Cardiac muscle cell (in vitro differentiated cells and primary cell): ENCODE measurements around the gene ST6GALNAC5. TPM values are rescaled to one million over a fixed set of nuclear protein-coding genes. Genes with fewer than 3 reads are reported as not detected.
A peak's percentile ranks its signal among the peaks of the same experiment; 100 is the strongest.

Experiments
- DNase-seq, 2 donors: peaks; one replicate each; pipeline versions ENCODE4 v3.0.0 to v3.0.0-alpha.2; 2010 to 2017; ENCODE audit warnings: low read depth in 1 of 2, low spot score in 1 of 2
- H3K27ac ChIP-seq: fragments of 200-600 bp; sonication (generic); 2 replicates; pipeline ENCODE4 v1.5.1; 2016
- H3K27me3 ChIP-seq: fragments of 200-600 bp; sonication (generic); 2 replicates; pipeline ENCODE4 v1.6.0; 2016; ENCODE audit warnings: control low read depth
- H3K36me3 ChIP-seq: fragments of 200-600 bp; sonication (generic); 2 replicates; pipeline ENCODE4 v1.5.1; 2016; ENCODE audit warnings: control low read depth
- H3K4me1 ChIP-seq: fragments of 200-600 bp; sonication (generic); 2 replicates; pipeline ENCODE4 v1.8.1; 2017; ENCODE audit warnings: low read depth, mild to moderate bottlenecking, mixed run types
- H3K4me3 ChIP-seq: fragments of 200-600 bp; sonication (generic); 2 replicates; pipeline ENCODE4 v1.5.1; 2016; ENCODE audit warnings: mild to moderate bottlenecking
- H3K9me3 ChIP-seq: fragments of 200-600 bp; sonication (generic); 2 replicates; pipeline ENCODE4 v1.5.1; 2017; ENCODE audit warnings: low read depth, mild to moderate bottlenecking, control low read depth
- polyA plus RNA-seq: library from polyadenylated mRNA; unstranded; fragments of >200 nt; fragmentation: Nextera tagmentation; extraction: Ambion mirVana; gene quantifications from 2 replicates; pipeline ENCODE4 v1.2.1, GENCODE V29; 2016
- total RNA-seq: library from RNA; depleted of rRNA; stranded (reverse); fragments of >200 nt; gene quantifications from 2 replicates; pipeline ENCODE4 v1.2.3, GENCODE V29; 2016
- TF ChIP-seq, protein P1 (sequence below): IDR thresholded peaks from 2 replicates; pipeline ENCODE4 v1.5.1; 2012; ENCODE audit warnings: low read depth, mild to moderate bottlenecking, low read length

The ST6GALNAC5 gene
- total and polyA plus RNA-seq, 2 experiments from 2014 or later = 1.5 to 4.0 TPM

DNA sequence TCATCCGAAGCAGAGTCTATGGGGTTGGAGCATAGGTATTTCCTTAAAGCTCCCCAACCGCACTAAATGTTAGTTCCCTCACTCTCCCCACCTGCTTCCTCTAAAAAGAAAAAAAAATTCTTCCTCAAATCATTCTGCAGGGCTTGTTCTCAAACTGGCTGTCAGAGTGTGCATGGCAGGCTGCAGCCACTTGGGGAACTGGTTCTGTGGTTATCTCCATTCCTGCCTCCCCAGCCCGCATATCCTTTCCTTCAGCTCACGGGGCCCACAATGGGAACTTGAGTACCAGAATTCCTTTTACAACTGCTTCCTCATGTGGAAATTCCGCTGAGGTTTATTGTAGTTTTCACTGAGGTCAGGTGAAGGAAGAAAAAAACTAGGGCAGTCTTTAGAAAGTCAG, 192.7 kb downstream of the ST6GALNAC5 start:
- no peaks in the 10 kb centered on the region for H3K36me3 ChIP-seq
- DNase-seq = no peak
- TF ChIP-seq, protein P1, sequence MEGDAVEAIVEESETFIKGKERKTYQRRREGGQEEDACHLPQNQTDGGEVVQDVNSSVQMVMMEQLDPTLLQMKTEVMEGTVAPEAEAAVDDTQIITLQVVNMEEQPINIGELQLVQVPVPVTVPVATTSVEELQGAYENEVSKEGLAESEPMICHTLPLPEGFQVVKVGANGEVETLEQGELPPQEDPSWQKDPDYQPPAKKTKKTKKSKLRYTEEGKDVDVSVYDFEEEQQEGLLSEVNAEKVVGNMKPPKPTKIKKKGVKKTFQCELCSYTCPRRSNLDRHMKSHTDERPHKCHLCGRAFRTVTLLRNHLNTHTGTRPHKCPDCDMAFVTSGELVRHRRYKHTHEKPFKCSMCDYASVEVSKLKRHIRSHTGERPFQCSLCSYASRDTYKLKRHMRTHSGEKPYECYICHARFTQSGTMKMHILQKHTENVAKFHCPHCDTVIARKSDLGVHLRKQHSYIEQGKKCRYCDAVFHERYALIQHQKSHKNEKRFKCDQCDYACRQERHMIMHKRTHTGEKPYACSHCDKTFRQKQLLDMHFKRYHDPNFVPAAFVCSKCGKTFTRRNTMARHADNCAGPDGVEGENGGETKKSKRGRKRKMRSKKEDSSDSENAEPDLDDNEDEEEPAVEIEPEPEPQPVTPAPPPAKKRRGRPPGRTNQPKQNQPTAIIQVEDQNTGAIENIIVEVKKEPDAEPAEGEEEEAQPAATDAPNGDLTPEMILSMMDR = no peak

DNA sequence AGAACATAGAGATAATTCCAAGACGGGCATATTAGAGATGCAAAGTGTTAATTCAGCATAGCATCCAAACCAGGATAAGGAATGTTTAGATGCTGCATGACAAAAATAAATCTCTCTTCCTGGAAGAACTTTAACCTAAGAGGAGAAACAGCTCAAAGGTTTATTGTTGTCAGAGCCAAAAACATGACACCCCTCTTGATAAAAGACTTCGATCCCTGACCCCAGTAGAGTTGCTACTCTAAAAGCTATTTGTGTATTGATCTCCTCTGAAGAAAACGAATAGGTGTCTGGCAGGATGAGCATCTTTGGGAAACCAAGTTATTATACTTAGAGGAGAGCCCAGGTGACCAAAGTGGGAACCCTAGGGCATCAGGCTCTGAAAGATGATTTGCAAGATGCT, 193.9 kb downstream of the ST6GALNAC5 start:
- Histone ChIP-seq H3K9me3 (no peaks in the 10 kb centered on the region), H3K4me1 (no peaks in the 10 kb centered on the region), H3K27me3 (no peaks in the 10 kb centered on the region), H3K27ac (no peak overlapping the region), H3K4me3 (no peak overlapping the region), H3K36me3 (no peaks in the 10 kb centered on the region)
- TF ChIP-seq, protein P1 = no peak
- no peak for DNase-seq

More for the DNA sequence above, 192.7 kb downstream of the ST6GALNAC5 start:
- no peaks in the 10 kb centered on the region for H3K27me3 ChIP-seq
- H3K4me3 ChIP-seq = no peak overlapping the region
- H3K27ac ChIP-seq = no peak overlapping the region
- H3K4me1 ChIP-seq = no peaks in the 10 kb centered on the region
- H3K9me3 ChIP-seq = no peaks in the 10 kb centered on the region

DNA sequence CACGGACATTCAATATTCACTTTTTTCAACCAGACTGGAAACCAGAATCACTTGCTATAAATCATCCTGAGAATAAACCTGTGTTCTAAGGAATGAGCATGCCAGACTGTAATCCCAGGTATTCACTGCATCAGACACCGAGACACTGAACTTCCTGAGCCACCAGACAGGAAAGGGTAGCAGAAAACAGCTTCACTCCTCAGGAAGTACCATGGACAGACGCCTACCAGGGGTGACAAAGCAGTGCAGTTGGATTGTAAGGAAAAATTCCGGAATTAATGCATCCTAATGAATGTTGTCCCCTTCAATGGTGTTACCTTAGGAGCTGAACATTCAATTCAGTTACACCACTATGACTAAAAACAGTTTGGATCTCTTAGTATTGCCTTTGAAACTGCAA, 195.8 kb downstream of the ST6GALNAC5 start:
- H3K36me3 ChIP-seq = no peaks in the 10 kb centered on the region
- H3K4me1 ChIP-seq = no peaks in the 10 kb centered on the region
- H3K9me3 ChIP-seq = no peaks in the 10 kb centered on the region
- H3K4me3 ChIP-seq = no peak overlapping the region
- no peaks in the 10 kb centered on the region for H3K27me3 ChIP-seq
- H3K27ac ChIP-seq = no peak overlapping the region
- TF ChIP-seq, protein P1 = no peak
- peak in 1 of 2 donors; percentile 47 for DNase-seq

- no peaks in the 10 kb centered on the region for H3K9me3 ChIP-seq
- TF ChIP-seq, protein P1 = no peak
- H3K4me1 ChIP-seq = no peaks in the 10 kb centered on the region
- no peak for DNase-seq
- no peaks in the 10 kb centered on the region for H3K36me3 ChIP-seq
- no peaks in the 10 kb centered on the region for H3K27me3 ChIP-seq
- no peak overlapping the region for H3K4me3 ChIP-seq
- H3K27ac ChIP-seq = no peak overlapping the region
Measured at GRCh38 chr1:77064246-77064645, 197.0 kb downstream of the ST6GALNAC5 start.

GRCh38 chr1:77065693-77066342, 198.5 kb downstream of the ST6GALNAC5 start:
- Histone ChIP-seq H3K4me3 (no peak overlapping the region), H3K9me3 (no peaks in the 10 kb centered on the region), H3K27me3 (no peaks in the 10 kb centered on the region), H3K4me1 (no peaks in the 10 kb centered on the region), H3K36me3 (no peaks in the 10 kb centered on the region), H3K27ac (no peak overlapping the region)
- DNase-seq = no peak
- TF ChIP-seq, protein P1 = no peak

DNA sequence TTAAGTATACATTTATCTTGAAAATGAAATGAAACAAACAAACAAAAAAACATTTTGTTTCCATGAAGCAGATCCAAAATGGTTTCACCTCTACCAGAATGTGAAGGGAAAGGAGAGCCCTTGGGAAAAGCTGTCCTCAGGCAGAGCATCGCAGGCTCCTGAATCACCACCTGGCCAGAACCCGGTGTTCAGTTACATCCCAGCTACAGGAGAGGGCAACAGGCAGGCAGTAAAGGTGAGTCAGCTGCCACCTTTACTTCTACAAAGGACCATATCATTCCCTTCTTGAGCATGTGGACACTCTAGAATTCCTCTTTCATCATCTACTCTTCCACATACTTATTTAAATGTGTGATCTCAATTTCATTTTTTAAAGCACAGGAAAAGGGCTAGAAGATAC, 200.7 kb downstream of the ST6GALNAC5 start:
- H3K4me3 ChIP-seq = no peak overlapping the region
- no peaks in the 10 kb centered on the region for H3K27me3 ChIP-seq
- no peak overlapping the region for H3K27ac ChIP-seq
- no peak for DNase-seq
- no peaks in the 10 kb centered on the region for H3K36me3 ChIP-seq
- TF ChIP-seq, protein P1 = no peak
- H3K9me3 ChIP-seq = no peaks in the 10 kb centered on the region
- H3K4me1 ChIP-seq = no peaks in the 10 kb centered on the region
